H9 (cell line): ENCODE data around the gene CCDC92B. TPM values are rescaled to one million over a fixed set of nuclear protein-coding genes. Genes with fewer than 3 reads are reported as not detected.

Experiments
- DNase-seq: peaks from one replicate; pipeline ENCODE4 v3.0.0-alpha.2; 2017
- H2AFZ ChIP-seq: one replicate; pipeline ENCODE4 v1.6.1; 2013; ENCODE audit warnings: mild to moderate bottlenecking, low read length, control low read depth, moderate library complexity
- H2AK5ac ChIP-seq: 2 replicates; pipeline ENCODE4 v1.6.1; 2013; ENCODE audit warnings: low read length, control low read depth, mixed read lengths; ENCODE audit not compliant: insufficient read length
- H2BK120ac ChIP-seq: one replicate; pipeline ENCODE4 v1.6.1; 2013; ENCODE audit warnings: low read depth, mild to moderate bottlenecking, low read length, control low read depth, inconsistent platforms; ENCODE audit not compliant: poor library complexity, severe bottlenecking
- H2BK12ac ChIP-seq: 2 replicates; pipeline ENCODE4 v1.6.1; 2013; ENCODE audit warnings: low read length, control low read depth, mixed read lengths, low read depth; ENCODE audit not compliant: insufficient read length
- H2BK15ac ChIP-seq: 2 replicates; pipeline ENCODE4 v1.6.1; 2013; ENCODE audit warnings: low read depth, low read length, control low read depth
- H2BK20ac ChIP-seq: one replicate; pipeline ENCODE4 v1.6.1; 2013; ENCODE audit warnings: low read depth, mild to moderate bottlenecking, low read length, control low read depth, inconsistent platforms; ENCODE audit not compliant: poor library complexity, severe bottlenecking
- H2BK5ac ChIP-seq: 2 replicates; pipeline ENCODE4 v1.6.1; 2013; ENCODE audit warnings: low read length, control low read depth, mixed read lengths; ENCODE audit not compliant: insufficient read length
- H3K14ac ChIP-seq: 2 replicates; pipeline ENCODE4 v1.6.1; 2013; ENCODE audit warnings: low read length, control low read depth; ENCODE audit not compliant: insufficient read depth
- H3K18ac ChIP-seq: 2 replicates; pipeline ENCODE4 v1.6.1; 2013; ENCODE audit warnings: low read depth, mild to moderate bottlenecking, mixed read lengths, low read length, control low read depth; ENCODE audit not compliant: insufficient read length
- H3K23ac ChIP-seq: 2 replicates; pipeline ENCODE4 v1.6.1; 2013; ENCODE audit warnings: low read length, control low read depth, mixed read lengths, low read depth; ENCODE audit not compliant: insufficient read length
- H3K23me2 ChIP-seq: 2 replicates; pipeline ENCODE4 v1.6.1; 2013; ENCODE audit warnings: low read depth, mild to moderate bottlenecking, mixed read lengths, low read length, control low read depth; ENCODE audit not compliant: insufficient read length, poor library complexity, severe bottlenecking
- H3K27ac ChIP-seq: 2 replicates; pipeline ENCODE4 v1.5.1; 2013; ENCODE audit warnings: low read length, control low read depth, mixed read lengths, low read depth; ENCODE audit not compliant: insufficient read length
- H3K27me3 ChIP-seq: 2 replicates; pipeline ENCODE4 v1.6.1; 2013; ENCODE audit warnings: low read length, control low read depth, inconsistent platforms; ENCODE audit not compliant: insufficient read depth
- H3K4ac ChIP-seq: 2 replicates; pipeline ENCODE4 v1.6.1; 2013; ENCODE audit warnings: low read depth, mild to moderate bottlenecking, control low read depth, inconsistent platforms, low read length, moderate library complexity
- H3K4me1 ChIP-seq: 2 replicates; pipeline ENCODE4 v1.6.1; 2013; ENCODE audit warnings: low read length, control low read depth, inconsistent platforms; ENCODE audit not compliant: insufficient read depth
- H3K4me2 ChIP-seq: 2 replicates; pipeline ENCODE4 v1.6.1; 2013; ENCODE audit warnings: low read length, control low read depth, mixed read lengths; ENCODE audit not compliant: insufficient read length, insufficient read depth
- H3K56ac ChIP-seq: 2 replicates; pipeline ENCODE4 v1.6.1; 2013; ENCODE audit warnings: low read depth, mild to moderate bottlenecking, mixed read lengths, low read length, control low read depth; ENCODE audit not compliant: insufficient read length
- H3K79me1 ChIP-seq: 2 replicates; pipeline ENCODE4 v1.6.1; 2013; ENCODE audit warnings: low read depth, mild to moderate bottlenecking, moderate library complexity, low read length, control low read depth, inconsistent platforms; ENCODE audit not compliant: insufficient read depth, poor library complexity, severe bottlenecking
- H3K79me2 ChIP-seq: 2 replicates; pipeline ENCODE4 v1.6.1; 2013; ENCODE audit warnings: low read length, control low read depth, inconsistent platforms; ENCODE audit not compliant: insufficient read depth
- H3K9ac ChIP-seq: 2 replicates; pipeline ENCODE4 v1.6.1; 2013; ENCODE audit warnings: low read length, control low read depth, mixed read lengths; ENCODE audit not compliant: insufficient read length; ENCODE audit errors: extremely low read depth
- H3K9me3 ChIP-seq: one replicate; pipeline ENCODE4 v1.6.1; 2013; ENCODE audit warnings: low read depth, low read length, inconsistent platforms; ENCODE audit not compliant: control insufficient read depth
- H3T11ph ChIP-seq: one replicate; pipeline ENCODE4 v1.6.1; 2013; ENCODE audit warnings: mild to moderate bottlenecking, low read length, control low read depth, inconsistent platforms
- H4K20me1 ChIP-seq: one replicate; pipeline ENCODE4 v1.6.1; 2013; ENCODE audit not compliant: control insufficient read depth, insufficient read length, insufficient read depth
- H4K5ac ChIP-seq: 2 replicates; pipeline ENCODE4 v1.6.1; 2013; ENCODE audit warnings: low read depth, mild to moderate bottlenecking, mixed read lengths, low read length, control low read depth; ENCODE audit not compliant: insufficient read length
- H4K8ac ChIP-seq: replicated peaks from 2 replicates; pipeline ENCODE4 v1.6.1; 2013; ENCODE audit warnings: low read length, control low read depth, mixed read lengths, low read depth; ENCODE audit not compliant: insufficient read length
- H4K91ac ChIP-seq: 2 replicates; pipeline ENCODE4 v1.6.1; 2013; ENCODE audit warnings: low read depth, mild to moderate bottlenecking, moderate library complexity, mixed read lengths, low read length, control low read depth; ENCODE audit not compliant: insufficient read length
- H3K27ac Mint-ChIP-seq, 3 experiments: 2 replicates in 2 of 3; 3 replicates in 1 of 3; pipeline ENCODE4 v1.8.0; 2020 to 2021; ENCODE audit warnings: mixed read lengths in 3 of 3, mild to moderate bottlenecking in 1 of 3, moderate library complexity in 1 of 3
- H3K27me3 Mint-ChIP-seq: 2 replicates; pipeline ENCODE4 v1.8.0; 2021; ENCODE audit warnings: low read depth, mild to moderate bottlenecking, moderate library complexity, mixed read lengths
- H3K36me3 Mint-ChIP-seq, 3 experiments: 2 replicates in 2 of 3; 3 replicates in 1 of 3; pipeline ENCODE4 v1.8.0; 2020 to 2021; ENCODE audit warnings: low read depth in 3 of 3, mixed read lengths in 3 of 3; ENCODE audit not compliant: insufficient read depth in 1 of 3
- H3K4me1 Mint-ChIP-seq, 2 experiments: 2 replicates each; pipeline ENCODE4 v1.8.0; 2020; ENCODE audit warnings: mixed read lengths in 2 of 2
- H3K4me3 Mint-ChIP-seq, 2 experiments: 2 replicates in 1 of 2; 3 replicates in 1 of 2; pipeline ENCODE4 v1.8.0; 2020 to 2021; ENCODE audit warnings: mild to moderate bottlenecking in 2 of 2, mixed read lengths in 2 of 2, moderate library complexity in 1 of 2
- H3K9me3 Mint-ChIP-seq, 2 experiments: 2 replicates in 1 of 2; 3 replicates in 1 of 2; pipeline ENCODE4 v1.8.0; 2020; ENCODE audit warnings: mild to moderate bottlenecking in 2 of 2, mixed read lengths in 2 of 2, moderate library complexity in 1 of 2
- WGBS: extraction: QIAGEN DNeasy Blood & Tissue Kit; methylation state at CpG from one replicate; pipeline ENCODE4 v1.1.7; 2013; ENCODE audit warnings: missing lambda C conversion rate, low lambda C conversion rate, mixed read lengths; ENCODE audit not compliant: insufficient read length; ENCODE audit errors: extremely low coverage; 5-methylcytosine and 5-hydroxymethylcytosine counted together
- total RNA-seq: library from RNA; stranded (reverse); gene quantifications from 2 replicates; pipeline ENCODE4 v1.2.1, GENCODE V29; 2021
- TF ChIP-seq, protein P1 (sequence below): fragments of 200-600 bp; sonication (generic); conservative IDR thresholded peaks from 3 replicates; pipeline ENCODE4 v1.8.0; 2021; ENCODE audit warnings: antibody characterized with exemption, mild to moderate bottlenecking

CCDC92B gene
- total RNA-seq, 1 experiment from 2014 or later, result 8.0 TPM

DNA sequence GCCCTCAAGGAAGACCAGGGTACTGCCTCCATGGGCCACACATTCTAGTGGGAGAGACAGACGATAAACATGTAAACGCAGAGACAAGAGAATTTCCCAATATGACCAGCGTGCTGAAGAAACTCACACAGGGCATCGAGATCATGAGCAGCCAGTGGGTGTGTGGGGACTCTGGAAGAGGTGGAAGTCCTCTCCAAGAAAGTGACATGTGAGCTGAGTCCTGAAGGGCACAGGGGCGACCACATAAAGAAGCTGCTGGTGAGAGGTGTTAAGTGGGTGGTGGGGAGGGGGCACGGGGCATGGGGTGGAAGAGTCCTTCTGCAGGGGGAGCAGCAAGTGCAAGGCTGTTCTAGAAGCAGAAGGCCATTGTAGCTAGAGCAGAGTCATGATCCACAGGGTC, 25.8 kb upstream of the CCDC92B start:
- no peak overlapping the region for H4K5ac ChIP-seq
- peaks cover 6 to 16% of the 10 kb centered on the region in 2 experiments; a peak in 2 of 4 replicates for H3K4me1 Mint-ChIP-seq
- no peak overlapping the region for H2BK20ac ChIP-seq
- no peak overlapping the region for H2AFZ ChIP-seq
- DNase-seq, result no peak
- no peak overlapping the region for H2BK15ac ChIP-seq
- H3K27ac ChIP-seq, result no peak overlapping the region
- H3K56ac ChIP-seq, result no peak overlapping the region
- H3K27me3 ChIP-seq, result no peaks in the 10 kb centered on the region; the same call in 1 of the 2 replicates
- H2BK12ac ChIP-seq, result no peak overlapping the region
- no CpG with 5 or more reads among the region's 6 CpGs for WGBS
- H2BK120ac ChIP-seq, result no peak overlapping the region
- H3K36me3 Mint-ChIP-seq, result no peaks in the 10 kb centered on the region; a peak in 1 of 7 replicates
- H3T11ph ChIP-seq, result no peak overlapping the region
- H3K4me1 ChIP-seq, result no peaks in the 10 kb centered on the region; the same call in 1 of the 2 replicates
- peak overlapping the region; percentile 80 to 83 for H3K4me3 Mint-ChIP-seq
- no peak overlapping the region for H3K27ac Mint-ChIP-seq
- no peak overlapping the region for H3K4ac ChIP-seq
- H3K79me1 ChIP-seq, result no peaks in the 10 kb centered on the region
- no peak overlapping the region for H3K9ac ChIP-seq
- no peak overlapping the region for H3K4me2 ChIP-seq
- H3K23ac ChIP-seq, result no peak overlapping the region
- no peaks in the 10 kb centered on the region for H3K79me2 ChIP-seq
- H2BK5ac ChIP-seq, result no peak overlapping the region
- no peaks in the 10 kb centered on the region for H3K9me3 ChIP-seq
- TF ChIP-seq, protein P1, sequence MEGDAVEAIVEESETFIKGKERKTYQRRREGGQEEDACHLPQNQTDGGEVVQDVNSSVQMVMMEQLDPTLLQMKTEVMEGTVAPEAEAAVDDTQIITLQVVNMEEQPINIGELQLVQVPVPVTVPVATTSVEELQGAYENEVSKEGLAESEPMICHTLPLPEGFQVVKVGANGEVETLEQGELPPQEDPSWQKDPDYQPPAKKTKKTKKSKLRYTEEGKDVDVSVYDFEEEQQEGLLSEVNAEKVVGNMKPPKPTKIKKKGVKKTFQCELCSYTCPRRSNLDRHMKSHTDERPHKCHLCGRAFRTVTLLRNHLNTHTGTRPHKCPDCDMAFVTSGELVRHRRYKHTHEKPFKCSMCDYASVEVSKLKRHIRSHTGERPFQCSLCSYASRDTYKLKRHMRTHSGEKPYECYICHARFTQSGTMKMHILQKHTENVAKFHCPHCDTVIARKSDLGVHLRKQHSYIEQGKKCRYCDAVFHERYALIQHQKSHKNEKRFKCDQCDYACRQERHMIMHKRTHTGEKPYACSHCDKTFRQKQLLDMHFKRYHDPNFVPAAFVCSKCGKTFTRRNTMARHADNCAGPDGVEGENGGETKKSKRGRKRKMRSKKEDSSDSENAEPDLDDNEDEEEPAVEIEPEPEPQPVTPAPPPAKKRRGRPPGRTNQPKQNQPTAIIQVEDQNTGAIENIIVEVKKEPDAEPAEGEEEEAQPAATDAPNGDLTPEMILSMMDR, result no peak
- H2AK5ac ChIP-seq, result no peak overlapping the region
- peaks cover 8% of the 10 kb centered on the region for H3K23me2 ChIP-seq
- no peak overlapping the region for H3K14ac ChIP-seq
- H4K20me1 ChIP-seq, result no peaks in the 10 kb centered on the region
- no peak overlapping the region for H3K18ac ChIP-seq
- H4K8ac ChIP-seq, result no peak overlapping the region
- H3K9me3 Mint-ChIP-seq, result no peaks in the 10 kb centered on the region; a peak in 1 of 5 replicates
- H4K91ac ChIP-seq, result no peak overlapping the region
- H3K27me3 Mint-ChIP-seq, result peaks cover 36% of the 10 kb centered on the region
